Measurements from ENCODE around the gene BSG.
"Not testable (repeated sequence)": the region's sequence is repeated elsewhere in the genome, so short reads cannot be mapped to it uniquely, and the experiment has no call there.

Gene BSG

DNA sequence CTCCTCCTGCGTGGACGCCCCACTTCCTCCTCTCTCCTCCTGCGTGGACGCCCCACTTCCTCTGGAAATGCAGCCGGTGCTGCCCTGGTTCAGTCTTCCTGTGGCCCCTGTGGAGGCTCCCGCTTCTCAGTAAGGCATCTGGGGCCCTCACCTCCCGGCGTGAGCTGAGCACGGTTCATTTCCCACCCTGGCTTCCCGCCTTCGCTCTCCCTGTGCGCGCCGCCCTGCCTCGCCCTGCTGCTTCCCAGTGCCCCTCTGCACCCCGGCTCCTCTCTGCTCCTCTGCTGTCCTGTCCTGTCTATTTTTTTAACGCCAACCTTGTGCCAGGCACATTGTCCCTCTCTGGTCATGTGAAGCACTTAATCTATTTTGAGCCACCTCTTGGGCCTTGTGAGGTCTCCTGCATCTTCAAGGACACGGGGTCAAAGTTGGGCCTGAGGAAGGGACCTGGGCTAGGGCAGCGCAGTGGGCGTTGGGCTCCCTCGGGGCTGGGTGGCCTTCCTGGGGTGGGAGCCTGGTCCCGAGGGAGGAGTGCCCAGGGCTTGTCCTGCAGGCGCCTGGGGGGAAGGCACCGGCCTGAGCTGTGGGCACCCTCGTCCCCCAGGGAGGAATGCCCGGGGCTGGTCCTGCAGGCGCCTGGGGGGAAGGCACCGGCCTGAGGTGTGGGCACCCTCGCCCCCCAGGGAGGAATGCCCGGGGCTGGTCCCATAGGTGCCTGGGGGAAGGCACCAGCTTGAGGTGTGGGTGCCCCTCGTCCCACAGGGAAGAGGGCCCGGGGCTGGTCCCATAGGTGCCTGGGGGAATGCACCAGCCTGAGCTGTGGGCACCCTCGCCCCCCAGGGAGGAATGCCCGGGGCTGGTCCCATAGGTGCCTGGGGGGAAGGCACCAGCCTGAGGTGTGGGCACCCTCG lies 30.2 kb downstream of the BSG start:
- POLR2A ChIA-PET: no interaction called here
- TF ChIP-seq, protein P1, sequence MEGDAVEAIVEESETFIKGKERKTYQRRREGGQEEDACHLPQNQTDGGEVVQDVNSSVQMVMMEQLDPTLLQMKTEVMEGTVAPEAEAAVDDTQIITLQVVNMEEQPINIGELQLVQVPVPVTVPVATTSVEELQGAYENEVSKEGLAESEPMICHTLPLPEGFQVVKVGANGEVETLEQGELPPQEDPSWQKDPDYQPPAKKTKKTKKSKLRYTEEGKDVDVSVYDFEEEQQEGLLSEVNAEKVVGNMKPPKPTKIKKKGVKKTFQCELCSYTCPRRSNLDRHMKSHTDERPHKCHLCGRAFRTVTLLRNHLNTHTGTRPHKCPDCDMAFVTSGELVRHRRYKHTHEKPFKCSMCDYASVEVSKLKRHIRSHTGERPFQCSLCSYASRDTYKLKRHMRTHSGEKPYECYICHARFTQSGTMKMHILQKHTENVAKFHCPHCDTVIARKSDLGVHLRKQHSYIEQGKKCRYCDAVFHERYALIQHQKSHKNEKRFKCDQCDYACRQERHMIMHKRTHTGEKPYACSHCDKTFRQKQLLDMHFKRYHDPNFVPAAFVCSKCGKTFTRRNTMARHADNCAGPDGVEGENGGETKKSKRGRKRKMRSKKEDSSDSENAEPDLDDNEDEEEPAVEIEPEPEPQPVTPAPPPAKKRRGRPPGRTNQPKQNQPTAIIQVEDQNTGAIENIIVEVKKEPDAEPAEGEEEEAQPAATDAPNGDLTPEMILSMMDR (IDR thresholded peaks at IDR 0.05; ENCODE audit: insufficient read depth, low read length, missing control alignments): no peak
- no peak for DNase-seq (ENCODE audit: low read depth, low spot score)
- no peak overlapping the region for H3K4me3 ChIP-seq (ENCODE audit: low read depth, low read length)
- CTCF ChIA-PET: no interaction called here

DNA sequence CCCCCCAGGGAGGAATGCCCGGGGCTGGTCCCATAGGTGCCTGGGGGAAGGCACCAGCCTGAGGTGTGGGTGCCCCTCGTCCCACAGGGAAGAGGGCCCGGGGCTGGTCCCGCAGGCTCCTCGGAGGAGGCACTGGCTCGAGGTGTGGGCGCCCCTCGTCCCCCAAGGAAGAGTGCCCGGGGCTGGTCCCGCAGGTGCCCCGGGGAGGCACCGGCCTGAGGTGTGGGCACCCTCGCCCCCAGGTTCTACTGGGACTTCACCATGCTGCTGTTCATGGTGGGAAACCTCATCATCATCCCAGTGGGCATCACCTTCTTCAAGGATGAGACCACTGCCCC lies 30.9 kb downstream of the BSG start:
- H3K4me3 ChIP-seq (ENCODE audit: low read depth, low read length); DNase-seq (ENCODE audit: low read depth, low spot score); CTCF ChIA-PET; POLR2A ChIA-PET: not testable (repeated sequence)

DNA sequence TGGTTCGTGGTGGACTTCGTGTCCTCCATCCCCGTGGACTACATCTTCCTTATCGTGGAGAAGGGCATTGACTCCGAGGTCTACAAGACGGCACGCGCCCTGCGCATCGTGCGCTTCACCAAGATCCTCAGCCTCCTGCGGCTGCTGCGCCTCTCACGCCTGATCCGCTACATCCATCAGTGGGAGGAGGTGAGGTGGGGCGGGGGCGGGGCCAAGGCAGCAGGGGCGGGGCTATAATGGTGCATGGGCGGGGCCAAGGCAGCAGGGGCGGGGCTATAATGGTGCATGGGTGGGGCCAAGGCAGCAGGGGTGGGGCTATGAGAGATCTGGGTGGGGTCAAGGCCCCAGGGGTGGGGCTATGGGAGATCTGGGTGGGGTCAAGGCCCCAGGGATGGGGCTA lies 31.4 kb downstream of the BSG start:
- CTCF ChIA-PET: interaction anchor here (1.0 kb wide), 1 partner anchor 16 kb away, joined by 3 read pairs; no protein-coding TSS in a partner anchor
- H3K4me3 ChIP-seq (ENCODE audit: low read depth, low read length); DNase-seq (ENCODE audit: low read depth, low spot score); POLR2A ChIA-PET: not testable (repeated sequence)

DNA sequence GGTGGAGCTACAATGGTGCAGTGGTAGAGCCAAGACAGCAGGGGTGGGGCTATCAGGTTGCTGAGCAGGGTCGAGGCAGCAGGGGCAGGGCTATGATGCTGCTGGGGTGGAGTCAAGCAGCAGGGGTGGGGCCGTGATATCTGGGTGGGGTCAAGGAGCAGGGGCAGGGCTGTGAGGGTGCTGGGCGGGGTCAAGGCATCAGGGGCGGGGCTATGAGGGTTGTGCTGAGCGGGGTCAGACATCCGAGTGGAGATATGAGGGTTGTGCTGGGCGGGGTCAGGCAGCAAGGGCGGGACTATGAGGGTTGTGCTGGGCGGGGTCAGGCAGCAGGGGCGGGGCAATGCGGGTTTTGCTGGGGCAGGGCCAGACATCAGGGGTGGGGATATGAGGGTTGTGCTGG lies 32.0 kb downstream of the BSG start:
- DNase-seq (ENCODE audit: low read depth, low spot score): no peak
- CTCF ChIA-PET: interaction anchor here (1.0 kb wide), 1 partner anchor 16 kb away, joined by 3 read pairs; no protein-coding TSS in a partner anchor
- POLR2A ChIA-PET: no interaction called here
- H3K4me3 ChIP-seq (ENCODE audit: low read depth, low read length): no peak overlapping the region
- TF ChIP-seq, protein P1 (IDR thresholded peaks at IDR 0.05; ENCODE audit: insufficient read depth, low read length, missing control alignments): no peak

DNA sequence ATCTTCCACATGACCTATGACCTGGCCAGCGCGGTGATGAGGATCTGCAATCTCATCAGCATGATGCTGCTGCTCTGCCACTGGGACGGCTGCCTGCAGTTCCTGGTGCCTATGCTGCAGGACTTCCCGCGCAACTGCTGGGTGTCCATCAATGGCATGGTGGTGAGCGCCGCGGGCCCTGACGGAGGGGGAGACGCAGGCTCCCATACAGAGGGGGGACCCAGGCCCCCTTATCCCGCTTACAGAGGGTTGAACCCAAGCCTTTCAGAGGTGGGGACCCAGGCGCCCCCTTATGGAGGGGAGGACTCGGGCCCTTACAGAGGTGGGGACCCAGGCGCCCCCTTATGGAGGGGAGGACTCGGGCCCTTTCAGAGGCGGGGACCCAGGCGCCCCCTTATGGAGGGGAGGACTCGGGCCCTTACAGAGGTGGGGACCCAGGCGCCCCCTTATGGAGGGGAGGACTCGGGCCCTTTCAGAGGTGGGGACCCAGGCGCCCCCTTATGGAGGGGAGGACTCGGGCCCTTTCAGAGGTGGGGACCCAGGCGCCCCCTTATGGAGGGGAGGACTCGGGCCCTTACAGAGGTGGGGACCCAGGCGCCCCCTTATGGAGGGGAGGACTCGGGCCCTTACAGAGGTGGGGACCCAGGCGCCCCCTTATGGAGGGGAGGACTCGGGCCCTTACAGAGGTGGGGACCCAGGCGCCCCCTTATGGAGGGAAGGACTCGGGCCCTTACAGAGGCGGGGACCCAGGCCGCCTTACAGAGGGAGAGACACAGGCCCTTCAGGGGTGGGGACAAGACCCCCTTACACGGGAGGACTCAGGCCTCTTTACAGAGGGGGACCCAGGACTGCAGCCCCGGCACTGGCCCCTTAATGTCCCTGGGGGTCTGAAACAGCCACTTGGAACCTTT lies 32.9 kb downstream of the BSG start:
- POLR2A ChIA-PET; H3K4me3 ChIP-seq (ENCODE audit: low read depth, low read length); CTCF ChIA-PET; DNase-seq (ENCODE audit: low read depth, low spot score): not testable (repeated sequence)

DNA sequence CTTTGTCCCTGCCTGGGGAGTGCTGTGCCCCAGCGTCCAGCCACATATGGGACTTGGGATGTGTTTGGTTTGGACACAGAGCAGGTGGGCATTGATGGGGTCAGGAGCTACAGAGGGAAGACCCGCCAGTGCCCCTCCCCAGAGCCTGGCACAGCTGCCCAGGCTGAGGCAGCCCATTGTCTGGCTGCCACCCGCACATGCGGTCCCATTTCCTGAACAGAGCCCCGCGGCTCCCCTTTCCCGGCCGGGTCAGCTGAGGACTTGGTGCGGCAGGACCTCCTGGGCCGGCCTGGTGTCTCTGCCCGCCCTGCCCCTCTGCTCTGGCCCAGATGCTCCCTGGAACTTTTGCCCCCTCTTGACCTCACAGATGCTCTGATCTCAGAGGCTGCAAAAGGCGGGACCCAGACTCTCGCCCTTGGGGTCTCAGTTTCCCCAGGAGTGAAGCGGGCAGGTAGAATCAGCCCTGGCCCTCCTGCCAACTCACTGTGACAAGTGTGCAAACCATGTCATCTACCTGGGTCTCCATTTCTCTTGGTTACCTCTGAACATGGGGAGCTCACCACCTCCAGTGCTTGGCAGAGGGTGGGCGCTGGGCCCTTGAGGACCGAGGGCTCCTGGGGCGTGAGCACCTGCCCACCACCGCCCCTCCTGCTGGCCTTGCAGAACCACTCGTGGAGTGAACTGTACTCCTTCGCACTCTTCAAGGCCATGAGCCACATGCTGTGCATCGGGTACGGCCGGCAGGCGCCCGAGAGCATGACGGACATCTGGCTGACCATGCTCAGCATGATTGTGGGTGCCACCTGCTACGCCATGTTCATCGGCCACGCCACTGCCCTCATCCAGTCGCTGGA lies 35.1 kb downstream of the BSG start:
- TF ChIP-seq, protein P1 (IDR thresholded peaks at IDR 0.05; ENCODE audit: insufficient read depth, low read length, missing control alignments): no peak
- ChIA-PET CTCF (no interaction called here), POLR2A (no interaction called here)
- no peak for DNase-seq (ENCODE audit: low read depth, low spot score)
- no peak overlapping the region for H3K4me3 ChIP-seq (ENCODE audit: low read depth, low read length)

DNA sequence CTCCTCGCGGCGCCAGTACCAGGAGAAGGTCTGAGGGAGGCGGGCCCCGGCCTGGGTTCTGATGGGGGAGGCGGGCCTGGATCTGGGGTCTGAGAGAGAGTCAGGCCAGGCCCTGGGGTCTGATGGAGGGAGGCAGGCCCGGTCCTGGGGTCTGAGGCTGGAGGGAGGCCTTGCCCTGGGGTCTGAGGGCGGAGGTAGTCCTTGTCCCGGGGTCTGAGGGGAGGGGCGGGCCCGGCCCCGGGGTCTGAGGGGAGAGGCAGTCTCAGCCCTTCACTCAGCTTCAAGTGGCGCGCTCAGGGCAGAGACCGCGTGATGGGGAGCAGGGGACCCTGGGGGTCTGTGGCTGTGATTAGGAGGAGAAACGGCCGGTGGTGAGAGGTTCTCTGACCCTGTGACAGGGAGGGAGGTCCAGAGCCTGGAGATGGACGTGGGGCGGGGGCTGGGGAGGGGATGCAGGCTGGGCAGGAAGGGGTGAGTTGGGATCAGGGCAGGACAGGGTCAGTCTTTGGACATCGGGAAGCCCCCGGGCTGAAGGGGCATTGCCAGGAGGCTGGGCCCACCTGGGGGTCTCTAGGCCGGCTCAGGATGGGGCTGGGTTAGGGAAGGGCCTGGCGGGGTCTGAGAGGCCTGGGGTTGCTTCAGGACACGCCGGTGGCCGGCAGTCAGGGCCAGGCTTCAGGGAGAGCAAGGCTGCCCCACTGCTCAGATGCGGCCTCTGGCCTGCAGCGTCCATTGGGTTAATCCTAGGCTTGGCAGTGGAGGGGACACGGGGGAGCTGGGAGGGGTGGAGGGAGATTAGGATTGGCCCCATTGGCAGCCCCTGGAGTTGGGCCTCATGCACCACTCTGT lies 36.0 kb downstream of the BSG start:
- ChIA-PET POLR2A (no interaction called here), CTCF (no interaction called here)
- no peak overlapping the region for H3K4me3 ChIP-seq (ENCODE audit: low read depth, low read length)
- no peak for DNase-seq (ENCODE audit: low read depth, low spot score)
- TF ChIP-seq, protein P1 (IDR thresholded peaks at IDR 0.05; ENCODE audit: insufficient read depth, low read length, missing control alignments): no peak
